PC-3 (cell line): Measurements from ENCODE around the gene RHOT2. TPM values are rescaled to one million over a fixed set of nuclear protein-coding genes. Genes with fewer than 3 reads are reported as not detected.

ENCODE experiments used
- ATAC-seq: fragments of 200-7000 bp; cut with Tn5 transposase; 2 replicates; pipeline ENCODE4 v1.9.1; 2020; ENCODE audit warnings: mild to moderate bottlenecking, moderate library complexity
- BruUV-seq: library from RNA; stranded (reverse); fragments of 400-500 nt; replicated peaks from 2 replicates; lab custom pipeline; 2021; lab: Mats Ljungman, UMichigan
- CTCF ChIA-PET: fragments of 300-600 bp; sonication (Branson Sonifier 250); formaldehyde crosslinking; loops from one replicate; lab custom pipeline; 2022; ENCODE audit warnings: antibody characterized with exemption; lab: Charles Lee
- POLR2A ChIA-PET: fragments of 300-600 bp; sonication (Branson Sonifier 250); formaldehyde crosslinking; loops from one replicate; lab custom pipeline; 2022; ENCODE audit warnings: antibody characterized with exemption; ENCODE audit not compliant: unreplicated experiment; lab: Charles Lee
- DNase-seq: peaks from one replicate; pipeline ENCODE4 v3.0.0-alpha.2; 2015
- H2AFZ ChIP-seq: fragments of 300-600 bp; sonication (generic); 2 replicates; pipeline ENCODE4 v1.6.0; 2016; ENCODE audit warnings: antibody characterized with exemption, low read length
- H3F3A ChIP-seq: fragments of 300-600 bp; sonication (generic); one replicate; pipeline ENCODE4 v1.6.0; 2017; ENCODE audit warnings: antibody characterized with exemption, low read length, control low read depth, mild to moderate bottlenecking; ENCODE audit not compliant: unreplicated experiment
- H3K27ac ChIP-seq: fragments of 300-600 bp; sonication (generic); 2 replicates; pipeline ENCODE4 v1.5.1; 2016; ENCODE audit warnings: mild to moderate bottlenecking, low read length
- H3K27me3 ChIP-seq: fragments of 300-600 bp; sonication (generic); 2 replicates; pipeline ENCODE4 v1.6.1; 2016; ENCODE audit warnings: low read length, mixed read lengths
- H3K36me3 ChIP-seq: fragments of 300-600 bp; sonication (generic); 2 replicates; pipeline ENCODE4 v1.6.1; 2016; ENCODE audit warnings: low read depth, mixed run types, low read length, mixed read lengths
- H3K4me1 ChIP-seq: fragments of 300-600 bp; sonication (generic); 2 replicates; pipeline ENCODE4 v1.5.1; 2016; ENCODE audit warnings: low read length; ENCODE audit not compliant: insufficient read depth
- H3K4me2 ChIP-seq: fragments of 300-600 bp; sonication (generic); 2 replicates; pipeline ENCODE4 v1.6.0; 2016; ENCODE audit warnings: low read length
- H3K4me3 ChIP-seq: fragments of 300-600 bp; sonication (generic); 2 replicates; pipeline ENCODE4 v1.5.1; 2016; ENCODE audit warnings: mild to moderate bottlenecking, low read length, mixed read lengths
- H3K79me2 ChIP-seq: fragments of 300-600 bp; sonication (generic); 2 replicates; pipeline ENCODE4 v1.6.1; 2017; ENCODE audit warnings: low read length, mixed read lengths
- H3K9ac ChIP-seq: fragments of 300-600 bp; sonication (generic); 2 replicates; pipeline ENCODE4 v1.6.0; 2016; ENCODE audit warnings: mild to moderate bottlenecking, low read length
- H3K9me2 ChIP-seq: fragments of 300-600 bp; sonication (generic); replicated peaks from 2 replicates; pipeline ENCODE4 v1.6.1; 2016; ENCODE audit warnings: mixed run types, low read length, mixed read lengths
- H3K9me3 ChIP-seq: fragments of 300-600 bp; sonication (generic); 2 replicates; pipeline ENCODE4 v1.6.1; 2016; ENCODE audit warnings: low read length, mixed read lengths
- H4K20me1 ChIP-seq: fragments of 300-600 bp; sonication (generic); 2 replicates; pipeline ENCODE4 v1.6.1; 2016; ENCODE audit warnings: low read length, mixed read lengths
- CTCF ChIP-seq: fragments of 300-600 bp; sonication (generic); conservative IDR thresholded peaks from 2 replicates; pipeline ENCODE4 v1.5.1; 2017; ENCODE audit warnings: antibody characterized with exemption, low read depth, mild to moderate bottlenecking, low read length
- EZH2 ChIP-seq: fragments of 300-600 bp; sonication (generic); IDR thresholded peaks from one replicate; pipeline ENCODE4 v1.6.1; 2017; ENCODE audit warnings: antibody characterized with exemption, mild to moderate bottlenecking, low read length; ENCODE audit not compliant: unreplicated experiment
- EZH2phosphoT487 ChIP-seq: fragments of 300-600 bp; sonication (generic); IDR thresholded peaks from 2 replicates; pipeline ENCODE4 v1.6.1; 2018; ENCODE audit warnings: mild to moderate bottlenecking, antibody characterized with exemption, low read length, borderline replicate concordance
- intact Hi-C: fragments of 100-400 bp; cut with micrococcal nuclease; formaldehyde crosslinking; loops from 2 replicates; pipeline ENCODE4 v1.9.0; 2023
- total RNA-seq: library from RNA; depleted of rRNA; stranded (reverse); fragments of >200 nt; gene quantifications from 2 replicates; pipeline ENCODE4 v1.2.3, GENCODE V29; 2014

RHOT2 gene
- total RNA-seq, 1 experiment from 2014 or later, result 93.0 TPM

- POLR2A ChIA-PET, result no interaction called here
- BruUV-seq, result no TSS peak
- Histone ChIP-seq H3F3A (no peaks in the 10 kb centered on the region), H3K4me2 (peak overlapping the region; percentile 57), H2AFZ (no peak overlapping the region), H3K4me1 (peaks cover 3% of the 10 kb centered on the region; the same call in 1 of the 2 replicates), H3K9ac (no peak overlapping the region), H3K9me3 (no peaks in the 10 kb centered on the region), H3K79me2 (no peaks in the 10 kb centered on the region), H3K27ac (no peak overlapping the region), H3K27me3 (peaks cover 33% of the 10 kb centered on the region), H3K36me3 (no peaks in the 10 kb centered on the region), H3K9me2 (no peaks in the 10 kb centered on the region), H3K4me3 (peak overlapping the region; percentile 32; the same call in 1 of the 2 replicates), H4K20me1 (no peaks in the 10 kb centered on the region)
- CTCF ChIA-PET, result no interaction called here
- no peak for DNase-seq
- no peak for ATAC-seq
- intact Hi-C loops, result no loop called here
- TF ChIP-seq CTCF, result no peak
- TF ChIP-seq EZH2, result no peak
- TF ChIP-seq EZH2phosphoT487, result no peak
Observed at GRCh38 chr16:706189-707061, 38.5 kb downstream of the RHOT2 start.

- Histone ChIP-seq H3K4me3 (no peak overlapping the region), H3K79me2 (no peaks in the 10 kb centered on the region), H3K9me2 (no peaks in the 10 kb centered on the region), H3K27ac (no peak overlapping the region), H3K9me3 (no peaks in the 10 kb centered on the region), H3K36me3 (no peaks in the 10 kb centered on the region), H3K4me2 (no peak overlapping the region), H3K9ac (no peak overlapping the region), H4K20me1 (no peaks in the 10 kb centered on the region), H2AFZ (no peak overlapping the region), H3K27me3 (peaks cover 33% of the 10 kb centered on the region), H3F3A (no peaks in the 10 kb centered on the region), H3K4me1 (peaks cover 4% of the 10 kb centered on the region; the same call in 1 of the 2 replicates)
- intact Hi-C loops, result no loop called here
- no peak for TF ChIP-seq EZH2phosphoT487
- TF ChIP-seq CTCF, result no peak
- no peak for TF ChIP-seq EZH2
- BruUV-seq, result no TSS peak
- CTCF ChIA-PET, result no interaction called here
- POLR2A ChIA-PET, result interaction anchor here (0.5 to 0.9 kb wide), 2 partner anchors 16 to 636 kb away, joined by 6 to 12 read pairs; no protein-coding TSS in a partner anchor
- ATAC-seq, result no peak
- no peak for DNase-seq
Observed at GRCh38 chr16:707062-707538, 39.2 kb downstream of the RHOT2 start.

- Histone ChIP-seq H3K4me3 (no peak overlapping the region), H3K79me2 (no peaks in the 10 kb centered on the region), H3K4me2 (no peak overlapping the region), H3K4me1 (peaks cover 4% of the 10 kb centered on the region; the same call in 1 of the 2 replicates), H2AFZ (no peak overlapping the region), H3K36me3 (no peaks in the 10 kb centered on the region), H3K27ac (no peak overlapping the region), H3K9me3 (no peaks in the 10 kb centered on the region), H3F3A (no peaks in the 10 kb centered on the region), H3K9me2 (no peaks in the 10 kb centered on the region), H4K20me1 (no peaks in the 10 kb centered on the region), H3K9ac (no peak overlapping the region), H3K27me3 (peaks cover 33% of the 10 kb centered on the region)
- ATAC-seq, result no peak
- DNase-seq, result no peak
- intact Hi-C loops, result no loop called here
- ChIA-PET CTCF (no interaction called here), POLR2A (interaction anchor here (0.9 kb wide), 1 partner anchor 17 kb away, joined by 6 read pairs; no protein-coding TSS in a partner anchor)
- no peak for TF ChIP-seq EZH2
- TF ChIP-seq CTCF, result no peak
- no peak for TF ChIP-seq EZH2phosphoT487
- BruUV-seq, result no TSS peak
Observed at GRCh38 chr16:708019-708418, 40.1 kb downstream of the RHOT2 start.
